Glutamatergic neuron (in vitro differentiated cells): ENCODE measurements around the gene PIK3C3. TPM values are rescaled to one million over a fixed set of nuclear protein-coding genes. Genes with fewer than 3 reads are reported as not detected.

Experiments
- DNase-seq: peaks from one replicate; pipeline ENCODE4 v3.0.0; 2022
- H3K27ac Mint-ChIP-seq: one replicate; pipeline ENCODE4 v1.8.0; 2020; ENCODE audit warnings: mild to moderate bottlenecking, mixed read lengths, inconsistent platforms; ENCODE audit not compliant: unreplicated experiment
- H3K27me3 Mint-ChIP-seq: one replicate; pipeline ENCODE4 v1.8.0; 2020; ENCODE audit warnings: mild to moderate bottlenecking, moderate library complexity, mixed read lengths, inconsistent platforms; ENCODE audit not compliant: unreplicated experiment
- H3K36me3 Mint-ChIP-seq: one replicate; pipeline ENCODE4 v1.8.0; 2020; ENCODE audit warnings: mild to moderate bottlenecking, mixed read lengths, inconsistent platforms; ENCODE audit not compliant: unreplicated experiment
- H3K4me1 Mint-ChIP-seq: one replicate; pipeline ENCODE4 v1.8.0; 2020; ENCODE audit warnings: mild to moderate bottlenecking, low read depth, mixed read lengths, inconsistent platforms; ENCODE audit not compliant: unreplicated experiment
- H3K4me3 Mint-ChIP-seq: one replicate; pipeline ENCODE4 v1.8.0; 2020; ENCODE audit warnings: mild to moderate bottlenecking, mixed read lengths, inconsistent platforms; ENCODE audit not compliant: unreplicated experiment
- H3K9me3 Mint-ChIP-seq: one replicate; pipeline ENCODE4 v1.8.0; 2020; ENCODE audit warnings: mild to moderate bottlenecking, moderate library complexity, mixed read lengths, inconsistent platforms; ENCODE audit not compliant: unreplicated experiment
- CTCF ChIP-seq: fragments of 200-600 bp; sonication (generic); IDR thresholded peaks from one replicate; pipeline ENCODE4 v1.5.0; 2021; ENCODE audit not compliant: partially characterized antibody, unreplicated experiment
- total RNA-seq: library from RNA; stranded (reverse); fragmentation: NEBNext Ultra II Directional; extraction: Animal tissue kit (Norgen Biotek cat#: 25700); gene quantifications from one replicate; pipeline ENCODE4 v1.2.1, GENCODE V29; 2021; ENCODE audit not compliant: unreplicated experiment

PIK3C3 gene
- total RNA-seq, 1 donor from 2014 or later, result 74.6 TPM

GRCh38 chr18:42114310-42114943, 159.4 kb downstream of the PIK3C3 start:
- Mint-ChIP-seq H3K4me1 (peaks cover 9% of the 10 kb centered on the region), H3K27me3 (no peaks in the 10 kb centered on the region), H3K27ac (peak overlapping the region; percentile 50), H3K9me3 (peaks cover 1% of the 10 kb centered on the region), H3K36me3 (peaks cover 3% of the 10 kb centered on the region), H3K4me3 (no peak overlapping the region)
- peak; percentile 66 for DNase-seq
- peak; percentile 84 for TF ChIP-seq CTCF

- no peaks in the 10 kb centered on the region for H3K36me3 Mint-ChIP-seq
- DNase-seq, result no peak
- H3K4me3 Mint-ChIP-seq, result no peak overlapping the region
- H3K4me1 Mint-ChIP-seq, result no peaks in the 10 kb centered on the region
- no peak for TF ChIP-seq CTCF
- H3K27ac Mint-ChIP-seq, result no peak overlapping the region
- no peaks in the 10 kb centered on the region for H3K27me3 Mint-ChIP-seq
- H3K9me3 Mint-ChIP-seq, result peaks cover 2% of the 10 kb centered on the region
Observed at GRCh38 chr18:42126586-42126985, 171.6 kb downstream of the PIK3C3 start.

- no peaks in the 10 kb centered on the region for H3K4me1 Mint-ChIP-seq
- no peak for TF ChIP-seq CTCF
- no peaks in the 10 kb centered on the region for H3K36me3 Mint-ChIP-seq
- H3K9me3 Mint-ChIP-seq, result peaks cover 2% of the 10 kb centered on the region
- no peaks in the 10 kb centered on the region for H3K27me3 Mint-ChIP-seq
- no peak overlapping the region for H3K27ac Mint-ChIP-seq
- no peak overlapping the region for H3K4me3 Mint-ChIP-seq
- no peak for DNase-seq
Observed at GRCh38 chr18:42131066-42131929, 176.3 kb downstream of the PIK3C3 start.

- H3K27me3 Mint-ChIP-seq, result no peaks in the 10 kb centered on the region
- no peak overlapping the region for H3K27ac Mint-ChIP-seq
- peaks cover 2% of the 10 kb centered on the region for H3K9me3 Mint-ChIP-seq
- DNase-seq, result no peak
- TF ChIP-seq CTCF, result no peak
- H3K4me1 Mint-ChIP-seq, result no peaks in the 10 kb centered on the region
- H3K36me3 Mint-ChIP-seq, result no peaks in the 10 kb centered on the region
- H3K4me3 Mint-ChIP-seq, result no peak overlapping the region
Observed at GRCh38 chr18:42131930-42132244, 176.9 kb downstream of the PIK3C3 start.
